GM10248 (cell line): ENCODE data around the gene PTPRN2.

Experiments
- CTCF ChIA-PET: fragments of 300-600 bp; sonication (Branson Sonifier 250); formaldehyde crosslinking; extraction: SDS; loops from one replicate; lab custom pipeline; 2021; ENCODE audit warnings: antibody characterized with exemption; lab: Yijun Ruan, JAX
- POLR2A ChIA-PET: fragments of 350-650 bp; sonication (Branson Sonifier 250); formaldehyde crosslinking; extraction: SDS; loops from one replicate; lab custom pipeline; 2020; ENCODE audit warnings: antibody characterized with exemption; lab: Yijun Ruan, JAX
- DNase-seq: peaks from one replicate; pipeline ENCODE4 v3.0.0; 2012; ENCODE audit errors: extremely low spot score
- CTCF ChIP-seq: IDR thresholded peaks from 2 replicates; pipeline ENCODE4 v1.5.1; 2012; ENCODE audit warnings: mild to moderate bottlenecking, low read depth; ENCODE audit errors: extremely low read depth, missing control alignments, control extremely low read depth

The PTPRN2 gene

GRCh38 chr7:158094046-158094445 is 493.6 kb downstream of the PTPRN2 start:
- ChIA-PET CTCF (no interaction called here), POLR2A (no interaction called here)
- TF ChIP-seq CTCF, result no peak
- no peak for DNase-seq

- POLR2A ChIA-PET, result no interaction called here
- DNase-seq, result no peak
- CTCF ChIA-PET, result no interaction called here
- no peak for TF ChIP-seq CTCF
Measured at GRCh38 chr7:158093156-158093796, 494.3 kb downstream of the PTPRN2 start.

GRCh38 chr7:158087196-158087595 is 500.4 kb downstream of the PTPRN2 start:
- CTCF ChIA-PET, result no interaction called here
- TF ChIP-seq CTCF, result no peak
- POLR2A ChIA-PET, result no interaction called here
- DNase-seq, result no peak

- TF ChIP-seq CTCF, result no peak
- ChIA-PET POLR2A (no interaction called here), CTCF (no interaction called here)
- DNase-seq, result no peak
Measured at GRCh38 chr7:158085741-158086695, 501.6 kb downstream of the PTPRN2 start.

- POLR2A ChIA-PET, result no interaction called here
- TF ChIP-seq CTCF, result no peak
- DNase-seq, result no peak
- CTCF ChIA-PET, result no interaction called here
Measured at GRCh38 chr7:158084555-158084954, 503.1 kb downstream of the PTPRN2 start.

- no peak for TF ChIP-seq CTCF
- POLR2A ChIA-PET, result no interaction called here
- CTCF ChIA-PET, result no interaction called here
- DNase-seq, result no peak
Measured at GRCh38 chr7:158083526-158084310, 503.9 kb downstream of the PTPRN2 start.
